GM12801 (cell line): Measurements from ENCODE around the gene TBC1D17.

Source experiments
- CTCF ChIP-seq: IDR thresholded peaks from one replicate; pipeline ENCODE4 v1.5.1; 2011; ENCODE audit warnings: control low read depth; ENCODE audit not compliant: insufficient read length; ENCODE audit errors: extremely low read depth

Gene TBC1D17

GRCh38 chr19:49840736-49841249 is 36.7 kb upstream of the TBC1D17 start:
- no peak for TF ChIP-seq CTCF

- no peak for TF ChIP-seq CTCF
Observed at GRCh38 chr19:49843265-49843664, 34.2 kb upstream of the TBC1D17 start.

- TF ChIP-seq CTCF: no peak
Observed at GRCh38 chr19:49844138-49845095, 33.1 kb upstream of the TBC1D17 start.

GRCh38 chr19:49845414-49845813 is 32.1 kb upstream of the TBC1D17 start:
- no peak for TF ChIP-seq CTCF

- no peak for TF ChIP-seq CTCF
Observed at GRCh38 chr19:49846408-49846807, 31.1 kb upstream of the TBC1D17 start.

GRCh38 chr19:49847731-49848696 is 29.5 kb upstream of the TBC1D17 start:
- no peak for TF ChIP-seq CTCF

GRCh38 chr19:49848938-49849337 is 28.6 kb upstream of the TBC1D17 start:
- TF ChIP-seq CTCF: no peak
